ENCODE measurements around the gene CYLD. TPM values are rescaled to one million over a fixed set of nuclear protein-coding genes. Genes with fewer than 3 reads are reported as not detected.

Gene CYLD
- total and polyA plus RNA-seq, 4 donors = 15.3 to 90.5 (median 26.0) TPM

GRCh38 chr16:50839920-50840729 is 98.2 kb downstream of the CYLD start:
- H3K27me3 ChIP-seq (ENCODE audit: control insufficient read depth in 3 of 3, insufficient read depth in 3 of 3, low read length in 2 of 3) = peaks cover 0 to 41% (median 26%) of the 10 kb centered on the region in 3 donors
- WGBS, 2 donors = 89 to 95% methylated on average over 16 of the region's 16 CpGs

DNA sequence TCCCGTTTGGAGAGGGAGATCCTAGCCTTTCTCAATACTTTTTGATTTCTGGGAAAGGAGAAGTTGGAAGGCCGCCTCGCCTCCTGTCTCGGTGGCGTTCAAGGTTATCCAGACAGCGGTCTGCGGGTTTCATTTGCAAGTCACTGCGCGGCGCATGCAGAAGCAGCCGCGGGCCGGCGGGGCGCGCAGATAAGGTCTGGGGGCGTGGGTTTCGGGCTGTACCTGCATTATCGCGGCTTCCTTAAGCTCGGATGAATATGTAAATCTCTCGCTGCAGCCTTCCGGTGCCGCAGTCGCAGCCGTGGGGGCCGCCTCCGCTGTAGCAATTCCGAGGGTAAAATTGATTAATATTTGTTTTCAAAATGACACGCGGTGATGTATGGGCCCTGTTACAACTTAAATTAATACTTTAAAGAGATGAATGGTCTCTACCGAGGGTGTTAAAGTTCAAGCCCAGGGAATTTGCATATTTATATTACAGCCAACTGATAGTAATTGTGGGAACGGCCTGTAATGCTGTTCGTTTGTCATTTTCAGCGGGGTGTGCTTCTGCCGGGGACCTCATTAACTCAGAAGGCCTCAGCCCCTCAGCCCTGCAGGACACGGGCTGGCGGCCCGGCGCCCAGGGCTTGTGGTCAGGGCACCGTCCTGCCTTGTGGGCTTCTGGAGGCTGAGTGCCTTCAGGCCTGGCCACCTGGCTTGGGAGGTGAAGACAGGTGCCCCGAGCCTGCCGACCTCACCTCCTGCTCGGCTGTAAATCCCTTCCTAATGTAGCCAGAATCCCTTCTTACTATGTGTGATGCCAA is 99.4 kb downstream of the CYLD start:
- no peak overlapping the region for H3K4me3 ChIP-seq
- ATAC-seq (ENCODE audit: insufficient read depth, low FRiP score) = no peak
- H3K9me3 ChIP-seq (ENCODE audit: control insufficient read depth in 4 of 4, insufficient read depth in 3 of 4, low read length in 3 of 4) = peaks cover 0 to 3% (median 0%) of the 10 kb centered on the region in 4 donors
- peaks cover 0 to 4% (median 0%) of the 10 kb centered on the region in 5 donors for H3K4me1 ChIP-seq (ENCODE audit: control insufficient read depth in 5 of 5, insufficient read depth in 5 of 5, low read length in 5 of 5)
- no peak overlapping the region for H3K9ac ChIP-seq (ENCODE audit: insufficient read depth in 1 of 2, low read length in 2 of 2)
- TF ChIP-seq, protein P1, sequence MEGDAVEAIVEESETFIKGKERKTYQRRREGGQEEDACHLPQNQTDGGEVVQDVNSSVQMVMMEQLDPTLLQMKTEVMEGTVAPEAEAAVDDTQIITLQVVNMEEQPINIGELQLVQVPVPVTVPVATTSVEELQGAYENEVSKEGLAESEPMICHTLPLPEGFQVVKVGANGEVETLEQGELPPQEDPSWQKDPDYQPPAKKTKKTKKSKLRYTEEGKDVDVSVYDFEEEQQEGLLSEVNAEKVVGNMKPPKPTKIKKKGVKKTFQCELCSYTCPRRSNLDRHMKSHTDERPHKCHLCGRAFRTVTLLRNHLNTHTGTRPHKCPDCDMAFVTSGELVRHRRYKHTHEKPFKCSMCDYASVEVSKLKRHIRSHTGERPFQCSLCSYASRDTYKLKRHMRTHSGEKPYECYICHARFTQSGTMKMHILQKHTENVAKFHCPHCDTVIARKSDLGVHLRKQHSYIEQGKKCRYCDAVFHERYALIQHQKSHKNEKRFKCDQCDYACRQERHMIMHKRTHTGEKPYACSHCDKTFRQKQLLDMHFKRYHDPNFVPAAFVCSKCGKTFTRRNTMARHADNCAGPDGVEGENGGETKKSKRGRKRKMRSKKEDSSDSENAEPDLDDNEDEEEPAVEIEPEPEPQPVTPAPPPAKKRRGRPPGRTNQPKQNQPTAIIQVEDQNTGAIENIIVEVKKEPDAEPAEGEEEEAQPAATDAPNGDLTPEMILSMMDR (IDR thresholded peaks at IDR 0.05; ENCODE audit: control extremely low read depth, extremely low read depth) = no peak
- 7 to 13% methylated on average over 44 of the region's 44 CpGs for WGBS, 2 donors
- no peak overlapping the region for H3K27ac ChIP-seq (ENCODE audit: low read depth in 1 of 2, low read length in 1 of 2)
- DNase-seq = peak in 1 of 3 donors; percentile 9
- peaks cover 0 to 43% (median 28%) of the 10 kb centered on the region in 3 donors for H3K27me3 ChIP-seq (ENCODE audit: control insufficient read depth in 3 of 3, insufficient read depth in 3 of 3, low read length in 2 of 3)
- H3K36me3 ChIP-seq (ENCODE audit: control insufficient read depth in 4 of 4, insufficient read depth in 4 of 4, low read length in 4 of 4) = no peaks in the 10 kb centered on the region

More at GRCh38 chr16:50839920-50840729, 98.2 kb downstream of the CYLD start:
- DNase-seq = no peak
- TF ChIP-seq, protein P1 (IDR thresholded peaks at IDR 0.05; ENCODE audit: control extremely low read depth, extremely low read depth) = no peak
- no peak overlapping the region for H3K27ac ChIP-seq (ENCODE audit: low read depth in 1 of 2, low read length in 1 of 2)
- no peak overlapping the region for H3K9ac ChIP-seq (ENCODE audit: insufficient read depth in 1 of 2, low read length in 2 of 2)
- no peak overlapping the region for H3K4me3 ChIP-seq
- peaks cover 0 to 4% (median 0%) of the 10 kb centered on the region in 5 donors for H3K4me1 ChIP-seq (ENCODE audit: control insufficient read depth in 5 of 5, insufficient read depth in 5 of 5, low read length in 5 of 5)
- H3K36me3 ChIP-seq (ENCODE audit: control insufficient read depth in 4 of 4, insufficient read depth in 4 of 4, low read length in 4 of 4) = no peaks in the 10 kb centered on the region
- peaks cover 0 to 3% (median 0%) of the 10 kb centered on the region in 4 donors for H3K9me3 ChIP-seq (ENCODE audit: control insufficient read depth in 4 of 4, insufficient read depth in 3 of 4, low read length in 3 of 4)
- ATAC-seq (ENCODE audit: insufficient read depth, low FRiP score) = no peak

DNA sequence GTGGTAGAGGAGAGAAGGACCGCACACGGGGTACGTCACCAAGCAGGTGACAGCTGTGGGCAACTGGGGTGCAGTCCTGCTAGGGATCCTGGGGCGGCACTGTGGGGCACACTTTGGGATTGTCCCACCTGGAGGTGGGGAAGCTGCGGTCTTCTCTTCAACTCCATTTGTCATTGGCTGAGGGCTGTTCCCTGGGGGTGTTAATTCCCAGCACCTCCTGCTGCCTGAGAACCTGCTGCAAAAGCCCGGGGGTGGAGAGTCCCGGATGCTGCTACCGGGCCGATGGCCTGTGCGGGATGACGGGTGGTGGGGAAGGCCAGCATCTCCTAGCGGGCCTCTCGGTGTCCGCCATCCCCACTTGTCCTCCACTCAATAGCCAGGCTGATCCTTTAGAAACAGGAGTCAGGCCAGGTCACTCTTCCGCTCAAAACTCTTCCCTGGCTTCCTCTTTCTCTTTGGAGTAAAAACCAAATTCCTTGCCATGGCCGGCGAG is 100.2 kb downstream of the CYLD start:
- no peak overlapping the region for H3K9ac ChIP-seq (ENCODE audit: insufficient read depth in 1 of 2, low read length in 2 of 2)
- H3K4me1 ChIP-seq (ENCODE audit: control insufficient read depth in 5 of 5, insufficient read depth in 5 of 5, low read length in 5 of 5) = peaks cover 0 to 4% (median 0%) of the 10 kb centered on the region in 5 donors
- 85 to 89% methylated on average over 17 of the region's 17 CpGs for WGBS, 2 donors
- DNase-seq (no peak), ATAC-seq (ENCODE audit: insufficient read depth, low FRiP score) (no peak)
- H3K27ac ChIP-seq (ENCODE audit: low read depth in 1 of 2, low read length in 1 of 2) = no peak overlapping the region
- TF ChIP-seq, protein P1 (IDR thresholded peaks at IDR 0.05; ENCODE audit: control extremely low read depth, extremely low read depth) = no peak
- H3K27me3 ChIP-seq (ENCODE audit: control insufficient read depth in 3 of 3, insufficient read depth in 3 of 3, low read length in 2 of 3) = peaks cover 0 to 43% (median 28%) of the 10 kb centered on the region in 3 donors
- peaks cover 0 to 3% (median 0%) of the 10 kb centered on the region in 4 donors for H3K9me3 ChIP-seq (ENCODE audit: control insufficient read depth in 4 of 4, insufficient read depth in 3 of 4, low read length in 3 of 4)
- no peaks in the 10 kb centered on the region for H3K36me3 ChIP-seq (ENCODE audit: control insufficient read depth in 4 of 4, insufficient read depth in 4 of 4, low read length in 4 of 4)
- H3K4me3 ChIP-seq = no peak overlapping the region

All from lung (tissue), 12 donors.